ENCODE measurements around the gene LRBA.

DNA sequence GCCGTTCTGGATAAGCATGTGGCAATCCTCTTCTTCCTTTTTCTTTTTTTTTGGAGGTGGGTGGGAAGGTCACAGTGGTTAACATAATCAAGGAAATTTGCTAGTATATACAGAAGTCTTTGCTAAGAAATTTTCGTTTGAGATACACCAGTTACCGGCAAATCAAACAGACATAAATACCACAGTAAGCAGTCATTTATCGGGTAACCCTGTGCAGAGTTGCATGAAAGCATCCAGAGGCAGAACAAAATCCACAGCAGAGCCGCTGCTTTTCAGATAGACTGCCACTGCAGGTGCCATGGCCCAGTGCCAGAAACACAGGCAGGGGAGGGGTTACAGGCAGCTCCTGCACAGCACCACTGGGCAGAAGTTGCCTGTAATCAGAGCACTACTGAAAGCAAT lies 612.2 kb downstream of the LRBA start:
- TF ChIP-seq CTCF (IDR thresholded peaks at IDR 0.05) (no peak), POLR2A (IDR thresholded peaks at IDR 0.05) (no peak)

Data from body of pancreas (tissue), 4 donors.